ENCODE data around the gene COX10.

GRCh38 chr17:14104734-14105133, 35.4 kb downstream of the COX10 start:
- TF ChIP-seq POLR2AphosphoS5 (IDR thresholded peaks at IDR 0.05) (no peak), CTCF (IDR thresholded peaks at IDR 0.05) (no peak), POLR2A (IDR thresholded peaks at IDR 0.05; ENCODE audit: low read depth) (no peak), EP300 (IDR thresholded peaks at IDR 0.05) (no peak)

Data from esophagus muscularis mucosa (tissue), 4 donors.